ENCODE data around the gene KRTAP20-3. TPM values are rescaled to one million over a fixed set of nuclear protein-coding genes. Genes with fewer than 3 reads are reported as not detected.

KRTAP20-3 gene
- total RNA-seq, result not detected
- not detected for polyA plus RNA-seq
- long read RNA-seq, donor 1, result 0 reads
- long read RNA-seq, donor 2, result 0 reads
- long read RNA-seq, donor 3, result 0 reads

DNA sequence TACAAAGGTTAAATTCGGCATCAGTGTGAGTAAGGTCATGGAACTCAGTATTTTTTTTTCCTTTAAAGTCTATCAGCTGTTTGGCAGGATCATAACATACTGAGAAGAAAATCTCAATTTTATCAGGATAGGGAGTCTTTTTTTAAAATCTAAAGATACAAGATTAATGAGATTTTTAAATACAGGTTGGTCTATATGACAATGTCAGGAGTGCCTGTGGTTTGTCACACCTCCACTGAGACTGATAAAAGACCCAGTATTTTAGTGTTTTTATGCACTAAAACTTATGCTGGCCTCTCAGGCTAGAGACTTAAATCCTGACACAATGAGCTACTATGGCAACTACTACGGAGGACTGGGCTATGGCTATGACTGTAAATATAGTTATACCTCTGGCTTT, at the start of gene KRTAP20-3:
KRTAP20-3 (plus strand) TSS at position 301 of the 400 bp plus-strand sequence.
- WGBS, 3 donors, result 78 to 83% (median 80%) methylated on average over 2 of the region's 2 CpGs

GRCh38 chr21:30598802-30599201, 43.9 kb upstream of the KRTAP20-3 start, which contains the start of gene KRTAP6-2:
TSS of gene KRTAP6-2 (minus strand) at chr21:30598902. CDS start at chr21:30598874, 28 bp downstream.
- 91 to 94% (median 92%) methylated on average over 6 of the region's 6 CpGs for WGBS, 3 donors
- intact Hi-C loops (cut with DNase I), result no loop called here
- Histone ChIP-seq H3K4me1 (ENCODE audit: insufficient read depth) (no peaks in the 10 kb centered on the region), H3K27me3 (no peaks in the 10 kb centered on the region), H3K4me3 (no peak within 1 kb of the TSS), H3K27ac (no peak within 1 kb of the TSS), H3K9me3 (no peaks in the 10 kb centered on the region), H3K36me3 (no peaks in the 10 kb centered on the region)
- DNase-seq, result no peak
- TF ChIP-seq, protein P1, sequence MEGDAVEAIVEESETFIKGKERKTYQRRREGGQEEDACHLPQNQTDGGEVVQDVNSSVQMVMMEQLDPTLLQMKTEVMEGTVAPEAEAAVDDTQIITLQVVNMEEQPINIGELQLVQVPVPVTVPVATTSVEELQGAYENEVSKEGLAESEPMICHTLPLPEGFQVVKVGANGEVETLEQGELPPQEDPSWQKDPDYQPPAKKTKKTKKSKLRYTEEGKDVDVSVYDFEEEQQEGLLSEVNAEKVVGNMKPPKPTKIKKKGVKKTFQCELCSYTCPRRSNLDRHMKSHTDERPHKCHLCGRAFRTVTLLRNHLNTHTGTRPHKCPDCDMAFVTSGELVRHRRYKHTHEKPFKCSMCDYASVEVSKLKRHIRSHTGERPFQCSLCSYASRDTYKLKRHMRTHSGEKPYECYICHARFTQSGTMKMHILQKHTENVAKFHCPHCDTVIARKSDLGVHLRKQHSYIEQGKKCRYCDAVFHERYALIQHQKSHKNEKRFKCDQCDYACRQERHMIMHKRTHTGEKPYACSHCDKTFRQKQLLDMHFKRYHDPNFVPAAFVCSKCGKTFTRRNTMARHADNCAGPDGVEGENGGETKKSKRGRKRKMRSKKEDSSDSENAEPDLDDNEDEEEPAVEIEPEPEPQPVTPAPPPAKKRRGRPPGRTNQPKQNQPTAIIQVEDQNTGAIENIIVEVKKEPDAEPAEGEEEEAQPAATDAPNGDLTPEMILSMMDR (IDR thresholded peaks at IDR 0.05), result no peak
- TF ChIP-seq EP300 (IDR thresholded peaks at IDR 0.05), result no peak
- no peak for TF ChIP-seq POLR2A (IDR thresholded peaks at IDR 0.05)

More for the DNA sequence above, at the start of gene KRTAP20-3:
- no peak for DNase-seq
- H3K4me1 ChIP-seq (ENCODE audit: insufficient read depth), result no peaks in the 10 kb centered on the region
- TF ChIP-seq POLR2A (IDR thresholded peaks at IDR 0.05) (no peak), EP300 (IDR thresholded peaks at IDR 0.05) (no peak)
- TF ChIP-seq, protein P1 (IDR thresholded peaks at IDR 0.05), result no peak
- no peaks in the 10 kb centered on the region for H3K9me3 ChIP-seq
- H3K27me3 ChIP-seq, result no peaks in the 10 kb centered on the region
- intact Hi-C loops (cut with DNase I), result no loop called here
- no peak within 1 kb of the TSS for H3K27ac ChIP-seq
- H3K36me3 ChIP-seq, result no peaks in the 10 kb centered on the region
- no peak within 1 kb of the TSS for H3K4me3 ChIP-seq

GRCh38 chr21:30600787-30601186, 41.9 kb upstream of the KRTAP20-3 start, which contains the start of gene KRTAP22-1:
TSS of gene KRTAP22-1 (plus strand) at chr21:30601087.
- intact Hi-C loops (cut with DNase I), result no loop called here

GRCh38 chr21:30605968-30606367, 36.7 kb upstream of the KRTAP20-3 start:
- 78 to 91% (median 85%) methylated on average over 2 of the region's 2 CpGs for WGBS, 3 donors
- TF ChIP-seq EP300 (IDR thresholded peaks at IDR 0.05), result no peak
- TF ChIP-seq, protein P1 (IDR thresholded peaks at IDR 0.05), result no peak
- no peak for TF ChIP-seq POLR2A (IDR thresholded peaks at IDR 0.05)

More at GRCh38 chr21:30600787-30601186, 41.9 kb upstream of the KRTAP20-3 start, which contains the start of gene KRTAP22-1:
- Histone ChIP-seq H3K9me3 (no peaks in the 10 kb centered on the region), H3K36me3 (no peaks in the 10 kb centered on the region), H3K4me1 (ENCODE audit: insufficient read depth) (no peaks in the 10 kb centered on the region), H3K27me3 (no peaks in the 10 kb centered on the region), H3K27ac (no peak within 1 kb of the TSS), H3K4me3 (no peak within 1 kb of the TSS)
- WGBS, 3 donors, result 39 to 92% (median 46%) methylated on average over 1 of the region's 1 CpG
- TF ChIP-seq EP300 (IDR thresholded peaks at IDR 0.05), result no peak
- DNase-seq, result no peak

DNA sequence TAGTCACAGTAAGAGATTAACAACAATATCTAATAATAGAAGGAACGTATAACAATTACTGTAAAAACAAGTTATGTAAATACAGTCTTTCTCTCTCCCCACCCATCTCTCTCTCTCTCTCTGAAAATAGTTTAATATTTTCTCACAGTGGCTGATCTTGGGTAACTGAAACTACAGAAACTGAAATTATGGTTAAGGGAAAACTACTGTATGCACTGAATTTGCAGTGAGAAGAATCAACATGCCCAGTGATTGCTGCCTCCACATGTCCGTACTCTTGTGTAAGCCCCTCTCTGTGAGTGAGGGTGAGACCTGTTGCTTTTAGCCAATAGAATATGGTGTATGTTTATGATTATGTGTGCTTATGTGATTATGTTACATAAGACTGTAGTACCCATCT, 30.5 kb upstream of the KRTAP20-3 start:
- TF ChIP-seq POLR2A (IDR thresholded peaks at IDR 0.05), result no peak
- no peak for TF ChIP-seq EP300 (IDR thresholded peaks at IDR 0.05)
- TF ChIP-seq, protein P1 (IDR thresholded peaks at IDR 0.05), result no peak
- no peak for DNase-seq
- Histone ChIP-seq H3K4me3 (no peak overlapping the region), H3K27me3 (no peaks in the 10 kb centered on the region), H3K9me3 (no peaks in the 10 kb centered on the region), H3K36me3 (no peaks in the 10 kb centered on the region), H3K4me1 (ENCODE audit: insufficient read depth) (no peaks in the 10 kb centered on the region), H3K27ac (no peak overlapping the region)
- intact Hi-C loops (cut with DNase I), result no loop called here
- whole genome bisulfite sequencing, 3 donors, result 66 to 75% (median 70%) methylated on average over 2 of the region's 2 CpGs

More at GRCh38 chr21:30605968-30606367, 36.7 kb upstream of the KRTAP20-3 start:
- Histone ChIP-seq H3K27ac (no peak overlapping the region), H3K36me3 (no peaks in the 10 kb centered on the region), H3K4me1 (ENCODE audit: insufficient read depth) (no peaks in the 10 kb centered on the region), H3K9me3 (no peaks in the 10 kb centered on the region), H3K27me3 (no peaks in the 10 kb centered on the region), H3K4me3 (no peak overlapping the region)
- intact Hi-C loops (cut with DNase I), result no loop called here
- DNase-seq, result no peak

Data from ovary (tissue), 10 donors.